A549 treated with dexamethasone at 1 μM for 4 hours (cell line): Measurements from ENCODE around the gene PNPLA7. TPM values are rescaled to one million over a fixed set of nuclear protein-coding genes. Genes with fewer than 3 reads are reported as not detected.

ENCODE experiments used
- total RNA-seq: library from RNA; stranded (reverse); fragments of 200-300 nt; extraction: Qiagen RNA extraction; gene quantifications from 5 replicates; pipeline ENCODE4 v1.2.3, GENCODE V29; 2022

Gene PNPLA7
- 0.24 to 0.82 TPM (median 0.71 TPM) in 5 replicates for total RNA-seq

GRCh38 chr9:137550231-137550621 is at the start of gene PNPLA7:
Gene PNPLA7 (minus strand): TSS chr9:137550402. CDS start chr9:137550197, 205 bp downstream.

GRCh38 chr9:137590469-137591383 is 40.5 kb upstream of the PNPLA7 start, which contains the start of gene ZMYND19:
Gene ZMYND19 (minus strand): TSS chr9:137590512. CDS start chr9:137590263, 249 bp downstream.

GRCh38 chr9:137578518-137579258 is 28.5 kb upstream of the PNPLA7 start, which contains the start of gene DPH7:
Gene DPH7 (minus strand): TSS chr9:137578925. CDS start chr9:137578777, 148 bp downstream.

GRCh38 chr9:137551264-137552021 is 1.2 kb upstream of the PNPLA7 start, which contains the start of gene MRPL41:
Gene MRPL41 (plus strand): TSS chr9:137551879. CDS start chr9:137552082, 203 bp downstream.

GRCh38 chr9:137459152-137459600 is 91.0 kb downstream of the PNPLA7 start, which contains the start of gene NSMF:
Gene NSMF (minus strand): TSS chr9:137459334. CDS start chr9:137459102, 232 bp downstream.

GRCh38 chr9:137441289-137441934 is 108.8 kb downstream of the PNPLA7 start, which contains the start of gene ENTPD8:
Gene ENTPD8 (minus strand): TSS chr9:137441357. CDS start chr9:137438285, 3,072 bp downstream.

GRCh38 chr9:137422604-137423513 is 127.3 kb downstream of the PNPLA7 start, which contains the start of the genes EXD3 and NOXA1:
Gene EXD3 (minus strand): TSS chr9:137423162. CDS start chr9:137395357, 27,805 bp downstream.
Gene NOXA1 (plus strand): TSS chr9:137423393. CDS start chr9:137423530, 137 bp downstream.

Other genes starting within 250 kb of the PNPLA7 start
- gene NRARP, start 248.1 kb downstream of the PNPLA7 start, total RNA-seq, result 1.7 to 3.0 TPM (median 2.9 TPM) in 5 replicates
- 3.0 to 5.7 TPM (median 5.3 TPM) in 5 replicates for gene EXD3, start 127.2 kb downstream of the PNPLA7 start, total RNA-seq
- gene NOXA1, start 127.0 kb downstream of the PNPLA7 start, total RNA-seq, result 0.41 to 1.7 TPM (median 1.4 TPM) in 5 replicates
- 0.14 to 0.25 TPM (median 0.16 TPM) in 5 replicates for gene ENTPD8, start 109.0 kb downstream of the PNPLA7 start, total RNA-seq
- 28.8 to 42.8 TPM (median 38.8 TPM) in 5 replicates for gene NSMF, start 91.1 kb downstream of the PNPLA7 start, total RNA-seq
- gene MRPL41, start 1.5 kb upstream of the PNPLA7 start, total RNA-seq, result 50.8 to 83.7 TPM (median 76.9 TPM) in 5 replicates
- 22.3 to 29.3 TPM (median 27.3 TPM) in 5 replicates for gene DPH7, start 28.5 kb upstream of the PNPLA7 start, total RNA-seq
- 46.4 to 66.3 TPM (median 59.1 TPM) in 5 replicates for gene ZMYND19, start 40.1 kb upstream of the PNPLA7 start, total RNA-seq
- 39.9 to 76.5 TPM (median 67.1 TPM) in 5 replicates for gene ARRDC1, start 55.3 kb upstream of the PNPLA7 start, total RNA-seq
- gene EHMT1, start 68.6 kb upstream of the PNPLA7 start, total RNA-seq, result 35.2 to 55.1 TPM (median 50.6 TPM) in 5 replicates